Mucosa of gallbladder (tissue), 1 donor: Measurements from ENCODE around the gene NFATC2. TPM values are rescaled to one million over a fixed set of nuclear protein-coding genes. Genes with fewer than 3 reads are reported as not detected.
"Not testable (repeated sequence)": the region's sequence is repeated elsewhere in the genome, so short reads cannot be mapped to it uniquely, and the experiment has no call there.

Source experiments
- DNase-seq: peaks from one replicate; pipeline ENCODE4 v3.0.0-alpha.2; 2020; ENCODE audit warnings: low spot score
- total RNA-seq: library from RNA; stranded (reverse); gene quantifications from one replicate; pipeline ENCODE4 v1.2.1, GENCODE V29; 2021
- donor health status: DM: no; HTN: no; CAD: no.

NFATC2 gene
- total RNA-seq, 1 donor from 2014 or later: 11.4 TPM

DNA sequence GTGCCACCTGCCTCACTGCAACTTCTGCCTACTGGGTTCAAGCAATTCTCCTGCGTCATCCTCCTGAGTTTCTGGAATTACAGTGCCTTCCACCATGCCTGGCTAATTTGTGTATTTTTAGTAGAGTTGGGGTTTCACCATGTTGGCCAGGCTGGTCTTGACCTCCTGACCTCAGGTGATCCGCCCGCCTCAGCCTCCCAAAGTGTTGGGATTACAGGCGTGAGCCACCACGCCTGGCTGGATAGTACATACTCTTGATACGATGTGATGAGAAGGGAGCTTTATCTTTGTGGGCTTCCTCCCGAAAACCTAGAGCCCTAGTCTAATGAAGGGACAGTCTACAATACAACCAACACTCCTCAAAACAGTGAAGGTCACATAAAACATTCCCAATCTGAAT is 2.4 kb downstream of the NFATC2 start:
- DNase-seq: not testable (repeated sequence)

DNA sequence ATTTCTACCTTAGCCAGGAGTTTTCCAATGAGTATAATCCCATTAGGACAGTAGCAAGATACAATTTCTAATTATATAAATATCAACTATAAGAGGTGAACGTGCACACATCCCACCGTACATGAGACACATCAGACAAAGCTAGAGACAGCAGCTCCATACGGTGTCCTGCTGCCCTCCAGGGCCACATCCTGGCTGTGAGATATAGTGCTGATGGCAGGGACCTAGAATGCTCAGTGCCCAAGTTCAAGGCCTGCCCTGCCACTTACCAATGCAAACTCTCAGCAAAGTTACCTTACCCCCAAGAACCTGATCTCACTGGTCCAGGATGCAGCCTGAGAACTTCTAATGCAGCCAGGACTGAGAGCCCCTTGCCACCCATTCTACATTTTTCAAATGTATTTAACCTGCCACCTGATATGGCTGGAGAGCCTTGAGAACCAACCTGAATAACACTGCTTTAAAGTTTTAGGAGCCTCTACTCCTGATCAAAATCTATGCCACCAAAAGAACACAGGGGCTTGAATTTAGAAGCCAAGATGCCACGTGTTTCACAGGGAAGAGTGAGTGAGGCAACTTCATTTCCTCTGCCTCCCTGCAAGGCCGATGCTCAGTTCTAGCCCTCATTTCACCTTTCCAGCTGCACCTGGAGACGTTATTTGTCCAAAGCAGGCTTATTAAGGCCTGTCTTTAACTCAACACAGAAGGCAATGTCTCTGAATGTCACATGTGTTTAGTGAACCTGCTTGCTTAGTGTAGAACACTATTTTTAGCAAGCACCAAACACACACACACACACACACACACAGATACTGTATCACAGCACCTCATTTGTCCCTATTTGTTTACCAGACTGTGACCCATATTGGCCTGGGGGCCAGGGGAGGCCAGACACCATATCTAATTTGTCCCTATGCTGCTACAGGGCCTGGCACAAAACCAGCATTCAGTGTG is 6.1 kb downstream of the NFATC2 start:
- no peak for DNase-seq

DNA sequence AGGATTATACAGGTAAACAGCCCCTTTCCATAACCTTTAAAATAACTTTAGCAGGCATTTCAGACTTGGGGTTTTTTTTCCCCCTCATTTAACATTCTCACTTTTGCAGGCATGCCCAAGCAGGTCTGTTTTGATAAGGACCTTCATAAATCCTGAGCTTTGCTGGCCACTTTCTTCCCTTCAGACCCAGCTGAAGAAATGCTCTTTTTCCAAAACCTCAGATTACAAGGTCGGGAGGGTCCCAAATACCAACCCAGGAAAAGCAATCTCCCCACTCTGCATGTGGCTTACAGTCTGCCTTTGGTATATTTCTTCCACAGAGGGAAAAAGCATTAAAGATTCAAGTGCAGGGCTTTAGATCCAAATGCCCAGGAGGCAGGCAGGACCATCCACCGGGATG is 6.8 kb downstream of the NFATC2 start:
- no peak for DNase-seq

GRCh38 chr20:51535075-51535386 is 7.5 kb downstream of the NFATC2 start:
- no peak for DNase-seq

GRCh38 chr20:51533291-51534172 is 9.0 kb downstream of the NFATC2 start:
- no peak for DNase-seq

DNA sequence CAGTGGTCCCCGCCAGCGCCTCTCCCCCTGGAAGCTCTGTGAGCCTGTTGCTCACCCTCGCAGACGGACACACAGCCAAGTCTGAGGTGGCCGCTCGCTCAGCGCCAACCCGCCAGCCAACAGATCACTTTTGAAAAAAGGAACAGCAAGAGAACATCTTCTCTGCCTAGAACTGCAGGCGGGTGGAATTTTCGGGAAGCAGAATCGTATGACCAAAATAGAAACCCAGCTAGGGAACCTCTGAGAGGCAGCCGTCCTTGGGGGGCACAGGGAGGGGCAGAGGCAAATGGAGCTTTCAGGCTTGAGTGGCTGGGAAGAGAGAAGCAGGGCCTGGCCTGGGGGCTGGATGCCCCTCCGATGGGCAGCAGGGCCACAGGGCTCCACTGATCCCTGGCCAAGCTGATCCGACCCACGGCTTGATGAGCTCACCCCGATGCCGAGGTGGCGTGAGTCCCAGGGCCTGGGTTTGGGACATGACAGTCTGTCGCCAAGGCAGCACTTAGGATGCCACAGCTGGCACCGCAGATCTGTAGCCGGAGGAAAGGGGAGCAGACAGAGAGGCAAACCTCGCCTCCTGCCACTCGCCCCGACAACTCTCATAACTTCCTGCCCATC is 9.8 kb downstream of the NFATC2 start:
- peak; percentile 33 for DNase-seq

- DNase-seq: no peak
These were observed 10.6 kb downstream of the NFATC2 start for GRCh38 chr20:51531712-51532456.

DNA sequence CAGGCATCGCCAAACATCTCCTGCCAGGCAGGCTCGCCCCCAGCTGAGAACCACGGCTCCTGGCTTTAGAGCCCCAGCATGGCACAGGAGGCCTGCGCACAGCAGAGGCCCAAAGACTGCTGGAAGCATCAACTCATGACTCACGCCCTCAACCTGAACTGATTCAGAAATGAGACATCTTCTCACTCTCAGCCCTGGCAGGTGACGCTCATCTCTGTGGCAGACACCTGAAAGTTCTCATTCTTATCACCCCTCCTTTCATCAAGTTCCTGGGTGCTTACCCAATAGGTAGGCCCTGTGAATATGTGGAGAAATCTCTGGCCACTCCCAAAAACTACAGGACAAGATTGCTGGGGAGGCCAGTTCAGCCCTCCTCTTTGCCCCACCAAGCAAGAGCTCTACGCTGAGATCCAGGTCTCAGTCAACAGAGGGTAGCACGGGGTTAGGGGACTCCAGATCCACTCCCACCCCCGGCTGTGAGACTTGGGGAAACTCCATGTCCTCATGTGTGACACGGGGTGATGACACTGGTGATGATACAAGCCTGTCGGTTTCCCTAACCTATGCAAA is 11.3 kb downstream of the NFATC2 start:
- no peak for DNase-seq

GRCh38 chr20:51529758-51530157 is 12.8 kb downstream of the NFATC2 start:
- DNase-seq: no peak

DNA sequence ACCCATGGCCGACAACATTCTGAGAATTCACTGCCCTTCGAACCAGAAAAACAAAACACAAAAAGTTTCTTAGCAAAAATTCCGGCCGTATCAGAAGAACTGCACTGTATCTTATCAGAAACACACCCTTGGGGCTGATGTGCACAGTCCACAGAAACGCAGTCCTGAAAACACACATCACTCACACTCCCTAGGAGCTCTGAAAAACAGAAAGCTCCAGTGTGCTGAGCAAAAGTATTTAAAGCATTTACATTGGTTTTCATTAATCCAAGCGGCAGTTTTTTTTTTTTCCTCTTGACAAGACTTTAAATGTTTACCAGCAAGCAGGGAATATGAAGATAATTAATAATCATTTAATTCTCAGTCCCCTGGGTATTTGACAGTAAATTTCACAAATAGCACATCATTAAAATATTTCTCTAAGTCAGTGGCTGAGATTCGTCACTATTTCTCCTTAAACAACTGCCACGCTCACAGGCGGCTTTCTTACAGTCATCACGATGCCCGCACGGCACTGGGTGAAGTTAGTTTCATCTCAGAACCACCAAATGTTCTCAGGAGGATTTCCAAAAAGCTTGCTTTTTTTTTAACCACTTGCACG is 13.3 kb downstream of the NFATC2 start:
- DNase-seq: no peak

- no peak for DNase-seq
These were observed 14.1 kb downstream of the NFATC2 start for GRCh38 chr20:51528263-51529027.

DNA sequence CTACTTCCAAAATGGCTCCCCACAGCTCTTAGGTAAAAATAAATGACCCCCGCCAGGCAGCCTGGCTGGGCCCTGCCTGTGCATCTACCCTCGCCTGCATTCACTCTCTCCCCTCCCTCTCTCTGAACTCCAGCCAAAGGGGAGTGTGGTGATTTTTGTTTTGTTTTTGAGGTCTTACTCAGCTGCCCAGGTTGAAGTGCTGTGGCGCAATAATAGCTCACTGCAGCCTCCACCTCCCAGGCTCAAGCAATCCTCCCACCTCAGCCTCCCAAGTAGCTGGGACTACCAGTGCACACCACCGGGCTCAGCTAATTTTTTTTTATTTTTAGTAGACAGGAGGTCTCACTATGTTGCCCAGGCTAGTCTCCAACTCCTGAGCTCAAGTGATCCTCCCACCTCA is 15.8 kb downstream of the NFATC2 start:
- no peak for DNase-seq

DNA sequence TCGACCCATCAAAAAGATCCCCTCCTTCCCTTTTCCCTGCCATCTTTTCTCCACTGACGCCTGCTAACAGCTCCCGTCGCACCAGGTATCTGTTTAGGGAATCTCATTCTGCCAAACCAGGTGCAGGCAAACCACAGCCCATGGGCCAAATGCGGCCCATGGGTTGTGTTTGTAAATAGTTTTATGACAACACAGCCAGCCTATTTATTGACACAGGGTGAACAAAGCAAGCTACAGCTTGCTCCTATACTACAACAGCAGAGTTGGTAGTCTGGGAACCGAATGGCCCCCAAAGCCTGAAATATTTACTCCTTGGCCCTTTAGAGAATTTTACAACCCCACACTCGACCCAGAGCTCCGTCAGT is 16.4 kb downstream of the NFATC2 start:
- no peak for DNase-seq

DNA sequence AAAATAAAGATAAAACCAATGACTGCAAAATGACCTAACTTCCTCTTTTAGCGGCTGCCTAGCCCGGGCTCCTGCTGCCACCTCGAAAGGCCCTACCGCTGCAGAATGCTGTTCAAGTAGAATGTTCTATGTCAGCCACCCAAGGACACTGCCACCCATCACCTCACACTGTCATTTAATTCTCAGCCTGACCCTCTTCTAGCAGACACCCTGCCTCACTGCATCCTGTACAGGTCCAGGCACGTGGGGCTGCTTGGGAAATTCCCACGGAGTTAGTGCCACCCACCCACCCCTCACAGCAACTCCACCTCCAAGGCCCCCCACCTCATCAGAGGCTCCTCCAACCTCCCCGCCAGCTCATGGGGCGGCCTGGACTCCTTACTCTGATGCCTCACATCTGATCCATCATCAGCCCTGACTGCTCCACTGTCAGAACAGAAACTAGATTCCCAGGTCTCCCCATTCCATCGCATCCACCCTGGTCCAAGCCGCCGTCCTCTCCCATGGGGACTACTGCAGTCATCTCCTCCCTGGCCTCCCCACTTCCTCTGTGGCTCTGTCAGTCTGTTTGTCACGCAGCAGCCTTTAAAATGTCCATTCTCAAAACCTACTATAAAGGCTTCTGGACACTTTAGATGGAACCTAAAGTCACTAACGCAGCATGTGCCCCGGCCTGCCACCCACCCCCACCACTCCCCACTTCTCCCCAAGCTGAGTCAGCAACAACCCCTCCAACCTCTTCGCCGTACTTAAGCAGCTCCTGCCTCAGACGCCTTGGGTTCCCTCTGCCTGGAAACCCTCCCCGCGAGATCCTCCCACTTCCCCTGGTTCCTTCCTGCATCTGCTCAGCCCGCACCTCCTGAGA is 17.0 kb downstream of the NFATC2 start:
- DNase-seq: peak; percentile 22

DNA sequence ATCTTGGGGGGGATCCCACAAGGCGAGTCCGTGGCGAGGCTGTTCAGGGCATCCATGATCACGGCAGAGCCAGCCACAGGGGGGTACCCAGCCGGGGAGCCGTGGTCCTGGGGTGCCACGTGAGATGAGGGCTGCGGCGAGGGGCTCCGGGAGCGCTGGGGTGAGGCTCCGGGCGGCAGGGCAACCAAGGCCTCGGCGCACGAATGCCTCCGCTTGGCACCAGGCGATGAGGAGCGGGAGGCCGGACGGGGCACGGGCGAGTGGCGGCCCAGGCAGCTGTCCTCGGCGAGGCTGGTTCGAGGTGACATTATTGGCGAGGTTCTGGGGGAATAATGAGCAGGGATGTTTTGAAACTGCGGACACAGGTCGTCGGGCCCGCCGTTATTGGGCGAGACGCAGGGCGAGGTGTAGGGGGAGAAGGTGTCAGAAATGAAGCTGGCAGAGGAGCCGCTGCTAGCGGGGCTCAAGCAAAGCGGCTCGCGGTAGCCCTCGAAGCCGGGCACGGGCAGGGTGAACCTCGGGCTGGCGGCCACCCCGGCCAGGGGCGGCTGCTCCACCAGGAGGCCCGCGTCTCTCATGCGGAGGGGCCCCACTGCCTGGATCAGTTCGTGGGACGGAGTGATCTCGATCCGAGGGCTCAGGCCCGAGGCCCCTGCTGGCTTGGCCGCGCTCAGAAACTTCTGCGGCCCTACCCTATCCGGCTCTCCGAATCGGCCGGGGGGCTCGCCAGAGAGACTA is 19.1 kb downstream of the NFATC2 start:
- no peak for DNase-seq

GRCh38 chr20:51522207-51522606 is 20.3 kb downstream of the NFATC2 start:
- no peak for DNase-seq

- no peak for DNase-seq
These were observed 24.7 kb downstream of the NFATC2 start for GRCh38 chr20:51517839-51518238.

GRCh38 chr20:51516855-51517254 is 25.7 kb downstream of the NFATC2 start:
- DNase-seq: no peak
